AG10803 (cell line): ENCODE measurements around the gene PERP.
"Not testable (repeated sequence)": the region's sequence is repeated elsewhere in the genome, so short reads cannot be mapped to it uniquely, and the experiment has no call there.

ENCODE experiments used
- DNase-seq: peaks from one replicate; pipeline ENCODE4 v3.0.0; 2010; ENCODE audit warnings: low read depth
- H3K4me3 ChIP-seq: 2 replicates; pipeline ENCODE4 v1.5.1; 2011; ENCODE audit warnings: mild to moderate bottlenecking, low read length, control low read depth
- CTCF ChIP-seq: conservative IDR thresholded peaks from 2 replicates; pipeline ENCODE4 v1.5.1; 2011; ENCODE audit warnings: mild to moderate bottlenecking, low read length, control low read depth, inconsistent platforms

Gene PERP

GRCh38 chr6:138084904-138085838 is 22.0 kb downstream of the PERP start:
- no peak for DNase-seq
- TF ChIP-seq CTCF, result no peak
- no peak overlapping the region for H3K4me3 ChIP-seq

- TF ChIP-seq CTCF, result no peak
- H3K4me3 ChIP-seq, result no peak overlapping the region
- DNase-seq, result no peak
Measured at GRCh38 chr6:138082232-138082631, 25.0 kb downstream of the PERP start.

GRCh38 chr6:138079556-138079955 is 27.7 kb downstream of the PERP start:
- not testable (repeated sequence) for H3K4me3 ChIP-seq, DNase-seq

- no peak overlapping the region for H3K4me3 ChIP-seq
- DNase-seq, result no peak
- TF ChIP-seq CTCF, result no peak
Measured at GRCh38 chr6:138078491-138078890, 28.7 kb downstream of the PERP start.

- H3K4me3 ChIP-seq, result no peak overlapping the region
- no peak for DNase-seq
- TF ChIP-seq CTCF, result no peak
Measured at GRCh38 chr6:138073264-138073663, 34.0 kb downstream of the PERP start.

- no peak overlapping the region for H3K4me3 ChIP-seq
- no peak for DNase-seq
- TF ChIP-seq CTCF, result no peak
Measured at GRCh38 chr6:138063726-138064125, 43.5 kb downstream of the PERP start.

- DNase-seq, result no peak
- TF ChIP-seq CTCF, result no peak
- H3K4me3 ChIP-seq, result no peak overlapping the region
Measured at GRCh38 chr6:138054982-138055381, 52.2 kb downstream of the PERP start.
